CD4-positive, alpha-beta memory T cell (primary cell): Measurements from ENCODE around the gene GAK. TPM values are rescaled to one million over a fixed set of nuclear protein-coding genes. Genes with fewer than 3 reads are reported as not detected.

Source experiments
- CTCF ChIA-PET: fragments of 350-600 bp; sonication (Branson Sonifier 250); formaldehyde crosslinking; loops from one replicate; lab custom pipeline; 2021; ENCODE audit warnings: inconsistent platforms; ENCODE audit not compliant: partially characterized antibody; lab: Charles Lee
- POLR2A ChIA-PET: fragments of 350-600 bp; sonication (Branson Sonifier 250); formaldehyde crosslinking; loops from one replicate; lab custom pipeline; 2021; ENCODE audit not compliant: partially characterized antibody; lab: Charles Lee
- DNase-seq, 5 donors: peaks; one replicate each; pipeline versions ENCODE4 v3.0.0 to v3.0.0-alpha.2; 2020 to 2022; ENCODE audit warnings: mixed read lengths in 1 of 5
- H3K27ac ChIP-seq: one replicate; pipeline ENCODE4 v1.7.0; 2013; ENCODE audit warnings: low read depth, low read length
- H3K27me3 ChIP-seq: 2 replicates; pipeline ENCODE4 v1.7.0; 2013; ENCODE audit warnings: mild to moderate bottlenecking, low read length, moderate library complexity; ENCODE audit not compliant: insufficient read depth
- H3K36me3 ChIP-seq: 2 replicates; pipeline ENCODE4 v1.7.0; 2013; ENCODE audit warnings: mild to moderate bottlenecking, low read length, moderate library complexity; ENCODE audit not compliant: insufficient read depth
- H3K4me1 ChIP-seq: 2 replicates; pipeline ENCODE4 v1.7.0; 2013; ENCODE audit warnings: mild to moderate bottlenecking, low read length, moderate library complexity; ENCODE audit not compliant: insufficient read depth
- H3K4me3 ChIP-seq, 2 donors: one replicate each; pipeline ENCODE4 v1.7.0; 2013; ENCODE audit warnings: low read length in 2 of 2, mild to moderate bottlenecking in 1 of 2
- H3K9me3 ChIP-seq, 2 donors: one replicate each; pipeline ENCODE4 v1.7.0; 2013; ENCODE audit warnings: low read length in 2 of 2, control low read depth in 1 of 2; ENCODE audit not compliant: control insufficient read depth in 1 of 2
- H3K27ac Mint-ChIP-seq, 7 donors: one replicate each; pipeline ENCODE4 v1.8.0; 2020 to 2021; ENCODE audit warnings: mixed read lengths in 7 of 7, mild to moderate bottlenecking in 6 of 7, inconsistent platforms in 3 of 7, moderate library complexity in 3 of 7
- H3K27me3 Mint-ChIP-seq, 2 donors: one replicate each; pipeline ENCODE4 v1.8.0; 2020 to 2021; ENCODE audit warnings: mixed read lengths in 2 of 2
- H3K36me3 Mint-ChIP-seq, 2 donors: one replicate each; pipeline ENCODE4 v1.8.0; 2020 to 2021; ENCODE audit warnings: mixed read lengths in 2 of 2, inconsistent platforms in 1 of 2, mild to moderate bottlenecking in 1 of 2
- H3K4me1 Mint-ChIP-seq, 4 donors: one replicate each; pipeline ENCODE4 v1.8.0; 2020 to 2021; ENCODE audit warnings: mixed read lengths in 4 of 4, mild to moderate bottlenecking in 1 of 4
- H3K4me3 Mint-ChIP-seq, 8 donors: one replicate each; pipeline ENCODE4 v1.8.0; 2020 to 2021; ENCODE audit warnings: mixed read lengths in 8 of 8, mild to moderate bottlenecking in 7 of 8, moderate library complexity in 6 of 8, inconsistent platforms in 3 of 8
- H3K9me3 Mint-ChIP-seq, 8 donors: one replicate each; pipeline ENCODE4 v1.8.0; 2020 to 2021; ENCODE audit warnings: mixed read lengths in 8 of 8, mild to moderate bottlenecking in 5 of 8, inconsistent platforms in 3 of 8, moderate library complexity in 1 of 8
- intact Hi-C: fragments of 100-400 bp; cut with micrococcal nuclease; formaldehyde crosslinking; loops from one replicate; pipeline ENCODE4 v1.15.1; 2023
- polyA plus RNA-seq, 2 donors: library from polyadenylated mRNA; unstranded; fragments of 300-500 nt; fragmentation: Illumina TruSeq; gene quantifications; one replicate each; pipeline ENCODE4 v1.2.3, GENCODE V29; 2021
- total RNA-seq, 2 experiments: library from RNA; stranded (reverse); gene quantifications; one replicate each; pipeline ENCODE4 v1.2.3, GENCODE V29; 2021

Gene GAK
- total and polyA plus RNA-seq, 4 experiments from 2014 or later: 32.5 to 188 (median 130) TPM

DNA sequence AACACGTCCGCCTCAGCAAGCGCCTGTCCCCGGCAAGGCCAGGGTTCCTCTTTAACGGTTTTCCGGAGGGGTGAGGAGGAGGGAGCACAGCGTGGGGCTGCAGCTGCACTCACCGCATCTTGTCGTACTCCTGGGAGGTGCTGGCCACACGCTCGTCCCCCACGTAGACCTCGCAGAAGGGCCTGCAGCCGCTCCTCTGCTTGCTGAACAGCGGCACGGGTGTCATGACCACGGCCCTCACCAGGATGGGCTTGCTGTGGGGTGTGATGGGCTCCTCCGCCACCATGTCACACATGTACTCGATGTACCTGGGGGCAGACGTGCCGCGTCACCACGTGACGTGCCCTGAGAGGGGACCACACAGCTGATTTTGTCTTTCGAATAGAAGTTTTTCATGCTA is 54.6 kb downstream of the GAK start:
- H3K27ac ChIP-seq: no peak overlapping the region
- Mint-ChIP-seq H3K9me3 (no peaks in the 10 kb centered on the region), H3K36me3 (peaks cover 46 to 52% of the 10 kb centered on the region in 2 donors), H3K27ac (peak overlapping the region in 2 of 7 donors; percentile 48 to 90), H3K4me1 (peaks cover 24 to 36% (median 28%) of the 10 kb centered on the region in 4 donors), H3K4me3 (no peak overlapping the region), H3K27me3 (no peaks in the 10 kb centered on the region)
- ChIA-PET CTCF (no interaction called here), POLR2A (no interaction called here)
- intact Hi-C loops: loop anchor here (5.0 kb wide), 1 partner anchor 95 kb away; no protein-coding TSS in a partner anchor
- peaks cover 26% of the 10 kb centered on the region for H3K4me1 ChIP-seq
- H3K27me3 ChIP-seq: no peaks in the 10 kb centered on the region
- H3K4me3 ChIP-seq: no peak overlapping the region
- H3K36me3 ChIP-seq: peaks cover 39% of the 10 kb centered on the region
- DNase-seq: no peak
- no peaks in the 10 kb centered on the region for H3K9me3 ChIP-seq

DNA sequence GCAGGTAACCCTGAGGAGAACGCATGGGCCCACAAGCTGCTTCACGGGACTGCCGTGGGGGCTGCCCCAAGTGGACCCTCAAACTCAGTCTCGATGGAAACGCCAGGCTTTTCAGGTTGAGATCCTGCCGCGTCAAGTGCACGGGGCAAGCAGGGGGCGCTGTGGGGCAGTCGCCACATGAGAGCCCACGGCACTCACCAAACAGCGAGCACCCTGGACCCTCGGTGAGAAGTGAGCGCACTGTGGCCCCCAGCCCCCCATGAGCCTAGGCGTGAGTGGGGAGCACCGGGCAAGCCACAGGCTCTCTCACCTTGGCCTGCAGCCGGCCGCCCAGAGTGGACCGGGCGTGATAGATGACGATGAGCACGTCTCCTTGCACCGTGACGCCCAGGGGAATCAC is 55.3 kb downstream of the GAK start:
- H3K36me3 Mint-ChIP-seq: peaks cover 46 to 47% of the 10 kb centered on the region in 2 donors
- H3K4me3 ChIP-seq: no peak overlapping the region
- intact Hi-C loops: loop anchor here (5.0 kb wide), 1 partner anchor 94 kb away; no protein-coding TSS in a partner anchor
- peaks cover 39% of the 10 kb centered on the region for H3K36me3 ChIP-seq
- H3K27me3 Mint-ChIP-seq: no peaks in the 10 kb centered on the region
- no peak overlapping the region for H3K27ac ChIP-seq
- H3K4me1 Mint-ChIP-seq: peaks cover 24 to 36% (median 28%) of the 10 kb centered on the region in 4 donors
- H3K9me3 Mint-ChIP-seq: no peaks in the 10 kb centered on the region
- H3K4me1 ChIP-seq: peaks cover 26% of the 10 kb centered on the region
- H3K27me3 ChIP-seq: no peaks in the 10 kb centered on the region
- H3K4me3 Mint-ChIP-seq: peak overlapping the region in 1 of 8 donors; percentile 21
- peak overlapping the region in 3 of 7 donors; percentile 21 to 81 (median 59) for H3K27ac Mint-ChIP-seq
- ChIA-PET CTCF (no interaction called here), POLR2A (no interaction called here)
- H3K9me3 ChIP-seq: no peaks in the 10 kb centered on the region
- DNase-seq: no peak

DNA sequence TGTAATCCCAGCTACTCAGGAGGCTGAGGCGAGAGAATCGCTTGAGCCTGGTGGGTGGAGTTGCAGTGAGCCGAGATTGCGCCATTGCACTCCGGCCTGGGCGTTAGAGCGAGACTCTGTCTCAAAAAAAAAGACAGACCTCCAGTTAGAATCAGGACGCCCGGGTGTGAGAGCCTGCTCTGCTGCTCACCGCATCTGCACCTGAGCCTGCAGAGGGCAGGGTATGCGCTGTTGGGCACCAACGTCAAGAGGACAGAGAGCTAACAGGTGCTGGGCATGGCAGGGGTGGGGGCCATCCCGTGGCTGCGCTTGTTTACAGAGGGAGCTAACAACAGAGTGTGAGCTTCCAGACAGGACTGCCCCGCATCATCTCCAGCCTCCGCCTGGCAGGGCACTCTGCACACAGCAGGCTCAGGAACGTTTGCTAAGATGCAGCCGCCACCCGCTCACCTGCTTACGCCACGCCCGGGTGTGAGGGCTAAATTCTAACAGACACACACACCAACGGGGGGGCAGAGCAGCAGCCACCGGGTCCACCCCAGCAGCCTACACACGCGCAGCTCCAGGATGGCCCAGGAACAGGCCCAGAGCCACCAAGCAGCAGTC is 56.2 kb downstream of the GAK start:
- no peaks in the 10 kb centered on the region for H3K27me3 ChIP-seq
- no peak overlapping the region for H3K4me3 Mint-ChIP-seq
- peak overlapping the region in 1 of 7 donors; percentile 32 for H3K27ac Mint-ChIP-seq
- H3K27me3 Mint-ChIP-seq: no peaks in the 10 kb centered on the region
- peaks cover 24 to 36% (median 28%) of the 10 kb centered on the region in 4 donors for H3K4me1 Mint-ChIP-seq
- ChIA-PET POLR2A (interaction anchor here (0.9 kb wide), 1 partner anchor 95 kb away, joined by 3 read pairs; no protein-coding TSS in a partner anchor), CTCF (no interaction called here)
- no peak overlapping the region for H3K27ac ChIP-seq
- H3K36me3 Mint-ChIP-seq: peaks cover 46 to 48% of the 10 kb centered on the region in 2 donors
- H3K36me3 ChIP-seq: peaks cover 39% of the 10 kb centered on the region
- H3K4me3 ChIP-seq: no peak overlapping the region
- H3K9me3 Mint-ChIP-seq: no peaks in the 10 kb centered on the region
- peaks cover 26% of the 10 kb centered on the region for H3K4me1 ChIP-seq
- no peaks in the 10 kb centered on the region for H3K9me3 ChIP-seq
- intact Hi-C loops: loop anchor here (5.0 kb wide), 1 partner anchor 94 kb away; no protein-coding TSS in a partner anchor
- DNase-seq: no peak

DNA sequence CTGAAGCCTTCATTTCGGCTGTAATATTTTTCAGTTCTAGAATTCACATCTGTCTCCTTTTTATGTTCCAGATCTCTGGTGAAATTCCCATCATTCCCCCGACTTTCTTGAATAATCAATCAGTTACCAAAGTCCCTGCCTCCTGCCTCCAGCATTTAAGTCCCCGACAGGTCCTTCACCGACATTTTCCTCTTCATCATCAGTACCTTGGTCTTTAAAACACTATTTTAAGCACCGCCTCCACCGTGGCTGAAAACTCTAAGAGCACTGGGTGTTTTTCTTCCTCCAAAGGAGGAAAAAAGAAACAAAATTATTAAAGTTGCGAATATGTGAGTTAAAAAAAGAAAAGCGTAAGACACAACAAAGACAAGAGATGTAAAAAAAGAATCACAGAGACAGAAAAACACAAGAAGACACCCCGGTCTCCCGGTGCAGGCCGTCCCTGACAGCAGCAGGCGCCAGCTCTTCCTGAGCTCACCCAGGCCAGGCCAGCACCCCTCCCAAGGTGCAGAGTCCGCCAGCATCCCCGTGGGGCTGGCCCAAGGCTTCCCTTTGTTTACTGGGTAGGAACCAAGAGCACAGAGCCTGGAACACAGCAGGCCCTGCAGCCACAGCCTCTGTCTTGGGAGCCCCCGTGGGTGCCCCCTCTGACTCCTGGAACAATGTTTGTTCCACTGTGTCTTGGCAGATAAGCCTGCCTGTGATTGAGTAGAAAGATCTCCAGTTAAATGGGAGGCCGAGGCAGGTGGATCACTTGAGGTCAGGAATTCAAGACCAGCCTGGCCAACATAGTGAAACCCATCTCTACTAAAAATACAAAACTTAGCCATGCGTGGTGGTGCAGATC is 56.9 kb downstream of the GAK start:
- POLR2A ChIA-PET: interaction anchor here (0.6 to 0.9 kb wide), 2 partner anchors 94 to 177 kb away, joined by 3 to 5 read pairs; no protein-coding TSS in a partner anchor

DNA sequence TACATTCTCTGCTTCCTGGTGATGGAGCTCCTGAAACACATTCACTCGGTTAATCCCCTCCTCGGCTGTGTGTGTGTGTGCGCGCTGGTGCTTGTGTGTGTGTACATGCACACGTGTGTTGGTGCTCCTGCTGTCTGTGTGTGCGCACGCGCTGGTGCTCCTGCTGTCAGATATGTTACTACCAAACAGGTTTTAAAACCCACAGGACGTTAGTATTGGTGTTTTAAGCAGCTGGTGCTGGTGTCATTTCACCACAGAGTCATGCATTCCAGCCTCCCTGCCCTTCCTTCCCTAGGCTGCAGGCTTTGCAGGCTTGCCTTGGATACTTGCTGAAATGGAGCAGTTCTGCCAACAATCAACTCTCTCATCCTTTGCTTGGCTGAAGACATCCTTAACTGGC is 58.1 kb downstream of the GAK start:
- DNase-seq: no peak
- Histone ChIP-seq H3K36me3 (peaks cover 51% of the 10 kb centered on the region), H3K4me1 (peaks cover 12% of the 10 kb centered on the region), H3K4me3 (no peak overlapping the region), H3K9me3 (no peaks in the 10 kb centered on the region), H3K27me3 (no peaks in the 10 kb centered on the region), H3K27ac (no peak overlapping the region)
- Mint-ChIP-seq H3K4me1 (peaks cover 10 to 20% (median 15%) of the 10 kb centered on the region in 4 donors), H3K27me3 (no peaks in the 10 kb centered on the region), H3K36me3 (peaks cover 52 to 55% of the 10 kb centered on the region in 2 donors), H3K27ac (peak overlapping the region in 2 of 7 donors; percentile 57 to 66), H3K9me3 (no peaks in the 10 kb centered on the region), H3K4me3 (no peak overlapping the region)
- intact Hi-C loops: no loop called here
- POLR2A ChIA-PET: no interaction called here
- CTCF ChIA-PET: no interaction called here

More for the DNA sequence above, 56.9 kb downstream of the GAK start:
- no peak overlapping the region for H3K4me3 Mint-ChIP-seq
- CTCF ChIA-PET: no interaction called here
- Histone ChIP-seq H3K4me1 (peaks cover 24% of the 10 kb centered on the region), H3K4me3 (no peak overlapping the region), H3K36me3 (peaks cover 46% of the 10 kb centered on the region), H3K27me3 (no peaks in the 10 kb centered on the region), H3K27ac (no peak overlapping the region), H3K9me3 (no peaks in the 10 kb centered on the region)
- peaks cover 21 to 29% (median 24%) of the 10 kb centered on the region in 4 donors for H3K4me1 Mint-ChIP-seq
- no peaks in the 10 kb centered on the region for H3K27me3 Mint-ChIP-seq
- no peaks in the 10 kb centered on the region for H3K9me3 Mint-ChIP-seq
- H3K27ac Mint-ChIP-seq: peak overlapping the region in 3 of 7 donors; percentile 24 to 36 (median 32)
- no peak for DNase-seq
- intact Hi-C loops: loop anchor here (5.0 kb wide), 1 partner anchor 93 kb away; no protein-coding TSS in a partner anchor
- peaks cover 51 to 54% of the 10 kb centered on the region in 2 donors for H3K36me3 Mint-ChIP-seq

DNA sequence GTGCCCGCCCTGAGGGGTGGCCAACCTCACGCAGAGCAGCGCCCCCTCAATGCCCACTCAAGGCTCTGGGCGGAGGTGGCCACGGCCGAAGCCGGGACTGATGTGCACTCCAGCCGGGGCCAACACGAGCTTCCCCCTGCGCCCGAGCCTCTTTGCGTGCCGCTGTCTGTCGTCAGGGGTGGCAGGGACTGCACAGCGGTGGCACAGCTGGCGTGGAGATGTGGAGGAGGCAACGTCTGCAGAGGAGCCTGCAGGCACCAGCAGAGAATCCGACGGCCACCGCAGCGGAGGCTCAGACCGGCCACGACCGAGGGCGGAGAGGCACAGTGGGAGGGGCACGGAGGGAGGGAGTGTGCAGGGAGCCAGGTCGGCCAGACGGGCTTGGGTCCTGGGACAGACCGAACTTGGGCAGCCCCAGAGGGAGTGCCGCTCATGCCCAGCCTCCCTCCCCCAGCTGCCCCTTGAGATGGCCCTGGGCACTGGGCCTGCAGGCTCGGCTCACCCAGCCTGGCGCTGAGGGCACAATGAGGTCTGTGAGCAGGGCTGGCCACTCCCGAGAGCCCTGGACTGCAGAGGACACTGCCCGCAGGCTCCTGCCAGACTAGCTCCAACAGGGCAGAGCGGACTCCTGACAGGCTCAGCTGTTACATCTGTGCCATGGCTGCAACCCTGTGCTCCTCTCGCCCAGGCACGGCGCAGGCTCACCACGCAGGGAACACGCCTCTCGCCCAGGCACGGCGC is 59.7 kb downstream of the GAK start:
- H3K4me1 Mint-ChIP-seq: peaks cover 0 to 12% (median 3%) of the 10 kb centered on the region in 4 donors
- peaks cover 49 to 52% of the 10 kb centered on the region in 2 donors for H3K36me3 Mint-ChIP-seq
- Histone ChIP-seq H3K4me3 (no peak overlapping the region), H3K27me3 (no peaks in the 10 kb centered on the region), H3K36me3 (peaks cover 53% of the 10 kb centered on the region), H3K4me1 (no peaks in the 10 kb centered on the region), H3K27ac (no peak overlapping the region), H3K9me3 (no peaks in the 10 kb centered on the region)
- CTCF ChIA-PET: interaction anchor here (1.2 kb wide), 1 partner anchor 60 kb away, joined by 5 read pairs; the partner anchor contains the start of genes GAK and TMEM175
- H3K4me3 Mint-ChIP-seq: no peak overlapping the region
- POLR2A ChIA-PET: no interaction called here
- intact Hi-C loops: no loop called here
- H3K9me3 Mint-ChIP-seq: no peaks in the 10 kb centered on the region
- H3K27ac Mint-ChIP-seq: no peak overlapping the region
- no peak for DNase-seq
- H3K27me3 Mint-ChIP-seq: no peaks in the 10 kb centered on the region
